HG02870 (cell line): ENCODE results near the gene REEP5.
"Not testable (repeated sequence)": the region's sequence is repeated elsewhere in the genome, so short reads cannot be mapped to it uniquely, and the experiment has no call there.

Source experiments
- ATAC-seq: cut with Tn5 transposase; IDR thresholded peaks from one replicate; pipeline ENCODE4 v1.9.1; 2021; ENCODE audit warnings: mild to moderate bottlenecking, moderate library complexity; ENCODE audit not compliant: unreplicated experiment

The REEP5 gene

DNA sequence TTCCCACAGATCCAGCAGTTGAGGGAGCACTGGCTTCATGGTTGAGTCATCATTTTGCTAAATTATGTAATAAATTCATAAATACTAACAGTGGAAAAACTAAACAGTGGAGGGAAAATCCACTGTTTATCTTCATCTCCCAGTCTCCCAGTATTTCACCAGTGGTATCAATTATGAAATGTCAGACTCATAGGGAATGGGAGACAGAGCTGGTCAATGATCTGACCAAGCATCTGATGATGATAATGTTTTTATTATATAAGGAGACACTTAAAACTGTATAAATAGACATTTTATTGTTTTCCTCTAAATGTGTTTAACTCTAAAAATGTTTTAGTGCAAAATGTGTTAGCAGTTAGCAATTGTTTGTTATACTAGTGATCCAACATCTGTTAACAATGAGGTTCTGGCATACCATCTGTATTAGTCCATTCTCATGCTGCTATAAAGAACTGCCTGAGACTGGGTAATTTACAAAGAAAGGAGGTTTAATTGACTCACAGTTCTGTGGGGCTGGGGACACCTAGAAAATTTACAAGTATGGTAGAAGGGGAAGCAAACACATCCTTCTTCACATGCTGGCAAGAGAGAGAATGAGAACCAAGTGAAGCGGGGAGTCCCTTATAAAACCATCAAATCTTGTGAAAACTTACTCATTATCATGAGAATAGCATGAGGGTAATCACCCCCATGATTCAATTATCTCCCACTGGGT is 11.8 kb upstream of the REEP5 start:
- ATAC-seq: no peak

GRCh38 chr5:112933105-112933504 is 11.1 kb upstream of the REEP5 start:
- ATAC-seq: no peak

GRCh38 chr5:112931473-112931872 is 9.4 kb upstream of the REEP5 start:
- ATAC-seq: no peak

DNA sequence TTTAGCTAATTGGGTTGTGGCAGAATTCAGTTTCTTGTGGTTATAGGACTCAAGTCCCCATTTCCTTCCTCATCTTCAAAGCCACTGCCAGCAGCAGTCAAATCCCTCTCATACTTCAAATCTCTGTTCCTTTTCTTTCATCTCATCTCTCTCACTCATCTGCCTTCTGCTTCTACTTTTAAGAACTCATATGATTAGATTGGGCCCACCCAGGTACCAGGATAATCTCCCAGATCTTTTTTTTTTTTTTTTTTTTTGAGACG is 8.0 kb upstream of the REEP5 start:
- ATAC-seq: peak; percentile 65

- ATAC-seq: peak; percentile 49
These were observed 7.5 kb upstream of the REEP5 start for GRCh38 chr5:112929336-112930081.

GRCh38 chr5:112923988-112924387 is 2.0 kb upstream of the REEP5 start:
- ATAC-seq: no peak

DNA sequence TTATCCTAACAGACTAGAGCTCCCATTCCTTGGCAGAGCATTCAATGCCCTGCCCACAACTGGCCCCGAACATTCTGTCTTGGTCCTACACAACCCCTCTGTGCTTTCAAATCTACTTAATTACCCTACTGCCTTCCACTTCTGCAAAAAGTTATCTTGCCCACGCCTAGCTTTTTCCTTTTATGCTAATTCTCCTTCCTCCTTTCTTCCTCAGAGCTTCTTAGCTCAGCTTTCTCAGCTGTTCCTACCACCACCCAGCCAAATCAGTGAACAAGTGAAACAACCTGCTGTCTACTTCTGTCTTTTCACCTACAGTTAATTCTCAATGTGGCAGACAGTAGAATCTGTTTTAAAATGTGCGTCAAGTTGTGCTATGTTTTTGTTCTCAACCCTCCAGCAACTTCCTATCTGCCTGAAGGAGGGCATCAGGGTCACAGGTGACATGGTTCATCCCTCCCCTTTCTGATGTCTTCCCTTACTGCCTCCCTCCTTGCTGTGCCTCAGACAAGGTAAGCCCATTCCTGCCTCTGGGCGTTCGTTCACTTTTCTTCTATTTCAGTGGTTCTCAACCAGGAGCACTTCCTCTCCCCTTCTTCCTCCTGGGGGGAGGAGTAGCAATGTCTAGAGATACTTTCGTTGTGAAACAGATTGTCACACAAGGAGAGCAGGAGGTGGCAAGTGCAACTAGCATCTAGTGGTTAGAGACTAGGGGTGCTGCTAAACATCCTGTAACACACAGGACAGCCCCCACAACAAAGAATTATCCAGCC is 1.3 kb upstream of the REEP5 start:
- ATAC-seq: peak; percentile 29

GRCh38 chr5:112921026-112921832 is 798 bp downstream of the REEP5 start:
- ATAC-seq: peak; percentile 36

DNA sequence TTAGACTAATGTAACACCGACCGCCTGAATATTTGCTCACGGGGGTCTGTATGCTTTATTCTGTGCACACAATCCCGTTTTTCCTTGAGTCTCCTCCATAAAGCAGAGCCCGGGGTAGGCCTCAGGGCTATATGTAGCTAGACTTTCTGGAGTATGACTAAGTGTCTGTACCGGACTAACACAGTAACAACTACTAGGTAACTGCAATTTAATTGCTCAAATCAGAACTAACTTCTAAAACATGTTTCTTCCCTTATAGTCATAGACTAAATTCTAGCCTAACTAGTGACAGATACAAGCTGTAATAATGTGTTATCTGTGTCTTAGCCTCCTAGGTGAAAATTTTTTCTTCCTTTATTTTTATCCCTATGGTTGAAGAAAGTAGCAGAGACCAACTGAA is 2.1 kb downstream of the REEP5 start:
- no peak for ATAC-seq

DNA sequence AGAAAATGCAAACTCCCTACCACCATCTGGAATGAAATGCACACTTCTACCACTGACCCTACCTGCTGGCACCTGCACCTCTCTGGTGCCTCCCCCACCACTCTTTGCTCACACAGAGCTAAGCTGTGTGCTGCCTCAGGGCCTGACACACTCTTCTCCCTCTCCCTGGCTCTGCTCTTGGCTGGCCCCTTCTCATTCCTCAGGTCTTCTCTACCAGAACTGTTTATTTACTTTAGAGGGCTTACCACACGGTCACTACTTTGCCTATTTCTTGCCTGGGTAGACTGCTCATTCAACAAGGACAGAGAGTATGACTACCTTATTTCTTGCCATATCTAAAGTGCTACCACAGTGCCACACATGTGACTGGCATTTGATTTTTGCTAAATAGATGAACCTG is 3.3 kb downstream of the REEP5 start:
- ATAC-seq: no peak

- ATAC-seq: no peak
These were observed 3.9 kb downstream of the REEP5 start for GRCh38 chr5:112918136-112918535.

GRCh38 chr5:112917453-112917995 is 4.5 kb downstream of the REEP5 start:
- ATAC-seq: no peak

DNA sequence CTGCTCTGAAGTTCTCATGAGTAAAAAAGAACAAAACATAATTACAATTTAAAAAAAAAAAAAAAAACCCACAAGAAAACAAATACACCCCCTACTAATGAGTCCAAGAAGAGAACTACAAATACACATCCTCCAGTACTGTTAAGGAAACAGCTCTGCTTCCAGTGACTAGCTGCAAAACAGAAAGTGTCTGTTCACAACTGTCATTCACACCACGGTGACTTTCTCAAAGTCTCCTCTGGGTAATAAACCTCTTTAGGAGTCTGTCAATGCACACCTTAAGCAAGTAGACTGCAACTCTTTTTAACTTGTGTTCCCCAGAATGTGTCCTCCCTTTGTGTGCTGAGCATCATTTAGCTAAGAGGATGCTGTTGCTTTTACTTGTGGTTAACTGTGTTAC is 6.2 kb downstream of the REEP5 start:
- peak; percentile 67 for ATAC-seq

DNA sequence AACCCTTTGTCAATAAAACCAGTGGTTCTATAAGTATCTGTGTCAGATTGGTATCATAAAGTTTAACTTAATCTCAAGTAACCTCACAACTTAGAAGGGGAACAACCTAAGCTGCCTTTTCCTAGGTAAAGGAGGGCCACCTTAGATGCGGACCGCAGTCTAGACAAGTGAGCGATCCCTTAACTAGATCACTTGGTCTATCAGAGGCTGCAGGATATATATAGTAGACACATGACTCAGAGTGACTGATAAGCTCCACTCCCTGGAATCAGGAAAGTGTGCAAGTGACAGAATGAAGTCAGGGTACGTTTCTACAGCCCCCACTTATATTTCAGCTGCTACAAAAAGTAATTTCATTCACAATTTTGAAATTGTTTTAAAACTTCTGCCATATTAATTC is 7.4 kb downstream of the REEP5 start:
- no peak for ATAC-seq

GRCh38 chr5:112910529-112910928 is 11.5 kb downstream of the REEP5 start:
- no peak for ATAC-seq

- ATAC-seq: no peak
These were observed 13.2 kb downstream of the REEP5 start for GRCh38 chr5:112908854-112909253.

DNA sequence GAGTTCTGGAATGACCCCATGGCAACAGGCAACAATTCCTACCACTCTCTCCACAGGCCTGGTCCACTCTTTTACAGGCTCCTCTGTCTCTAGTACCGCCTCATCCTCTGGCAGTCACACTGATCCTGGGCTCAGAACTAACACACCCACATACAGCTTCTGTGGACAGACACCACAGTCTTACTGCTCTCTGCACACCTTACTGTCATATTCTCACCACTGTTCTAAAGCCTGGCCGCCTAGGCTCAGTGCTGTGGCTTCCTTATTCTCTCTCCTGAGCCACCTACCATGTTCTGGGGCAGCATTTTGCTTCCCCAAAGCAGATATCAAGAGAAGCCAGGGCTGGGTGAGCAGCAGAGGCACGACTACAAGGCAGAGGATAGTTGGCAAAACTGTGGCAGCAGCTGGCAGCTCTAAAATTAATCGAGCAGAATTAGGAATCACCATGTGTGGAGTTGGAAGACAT is 14.8 kb downstream of the REEP5 start:
- ATAC-seq: no peak

GRCh38 chr5:112906637-112907036 is 15.4 kb downstream of the REEP5 start:
- ATAC-seq: no peak

- ATAC-seq: not testable (repeated sequence)
These were observed 17.0 kb downstream of the REEP5 start for GRCh38 chr5:112904996-112905395.

GRCh38 chr5:112902561-112902960 is 19.5 kb downstream of the REEP5 start:
- ATAC-seq: no peak

DNA sequence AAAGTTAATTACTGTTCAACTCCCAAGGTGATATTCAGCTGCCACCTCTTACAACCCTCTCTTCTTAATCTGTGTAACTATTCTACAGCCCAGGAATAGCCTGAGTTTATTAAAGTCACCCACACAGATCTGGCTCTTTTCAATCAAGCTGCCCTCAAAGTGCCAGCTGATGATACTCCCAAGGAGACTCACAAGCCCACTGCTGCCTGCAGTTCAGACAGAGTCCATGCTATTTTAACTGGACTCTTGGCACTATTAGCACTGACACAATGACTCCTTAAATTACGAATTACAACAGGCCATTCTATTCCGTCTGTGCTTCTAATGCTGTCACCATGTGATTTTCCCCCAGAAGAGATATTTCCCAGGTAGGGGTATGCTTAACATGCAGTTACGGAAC is 26.3 kb downstream of the REEP5 start:
- no peak for ATAC-seq
